Measurements from ENCODE around the gene COMT. TPM values are rescaled to one million over a fixed set of nuclear protein-coding genes. Genes with fewer than 3 reads are reported as not detected.
"Not testable (repeated sequence)": the region's sequence is repeated elsewhere in the genome, so short reads cannot be mapped to it uniquely, and the experiment has no call there.

The COMT gene
- total RNA-seq, 1 donor from 2014 or later: 1.3 TPM

DNA sequence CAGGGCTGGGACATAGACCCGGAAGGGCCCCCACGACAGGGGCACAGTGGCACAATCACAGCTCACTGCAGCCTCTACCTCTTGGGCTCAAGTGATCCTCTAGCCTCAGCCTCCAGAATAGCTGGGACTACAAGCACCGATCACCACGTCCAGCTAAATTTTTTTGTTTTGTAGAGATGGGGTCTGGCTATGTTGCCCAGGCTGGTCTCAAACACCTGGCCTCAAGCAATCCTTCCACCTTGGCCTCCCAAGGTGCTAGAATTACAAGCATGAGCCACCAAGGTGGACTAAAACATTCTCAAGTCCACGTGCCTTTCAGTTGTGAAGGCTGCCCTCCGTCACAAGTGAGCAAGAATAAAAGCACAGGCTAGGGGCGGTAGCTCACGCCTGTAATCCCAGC, 10.1 kb upstream of the COMT start:
- H3K79me2 ChIP-seq (ENCODE audit: low read depth): no peaks in the 10 kb centered on the region
- peaks cover 2% of the 10 kb centered on the region for H3K27me3 Mint-ChIP-seq (ENCODE audit: insufficient read depth, low read depth)
- peaks cover 14% of the 10 kb centered on the region for H3K9me3 Mint-ChIP-seq
- no peak overlapping the region for H3K9ac ChIP-seq
- H3K36me3 ChIP-seq: no peaks in the 10 kb centered on the region
- H3K27me3 ChIP-seq: no peaks in the 10 kb centered on the region
- no peak overlapping the region for H3K4me3 ChIP-seq
- H3K4me1 ChIP-seq: no peaks in the 10 kb centered on the region
- no peaks in the 10 kb centered on the region for H3K9me3 ChIP-seq (ENCODE audit: low read depth)
- no peaks in the 10 kb centered on the region for H3K36me3 Mint-ChIP-seq
- H3K4me1 Mint-ChIP-seq: no peaks in the 10 kb centered on the region
- no peak overlapping the region for H3K27ac Mint-ChIP-seq
- H3F3A ChIP-seq (ENCODE audit: low read depth): no peaks in the 10 kb centered on the region
- DNase-seq (ENCODE audit: low spot score): no peak
- H4K20me1 ChIP-seq (ENCODE audit: low read depth): no peaks in the 10 kb centered on the region
- TF ChIP-seq EZH2 (IDR thresholded peaks at IDR 0.05) (no peak), EZH2phosphoT487 (IDR thresholded peaks at IDR 0.05) (no peak)
- TF ChIP-seq, protein P1, sequence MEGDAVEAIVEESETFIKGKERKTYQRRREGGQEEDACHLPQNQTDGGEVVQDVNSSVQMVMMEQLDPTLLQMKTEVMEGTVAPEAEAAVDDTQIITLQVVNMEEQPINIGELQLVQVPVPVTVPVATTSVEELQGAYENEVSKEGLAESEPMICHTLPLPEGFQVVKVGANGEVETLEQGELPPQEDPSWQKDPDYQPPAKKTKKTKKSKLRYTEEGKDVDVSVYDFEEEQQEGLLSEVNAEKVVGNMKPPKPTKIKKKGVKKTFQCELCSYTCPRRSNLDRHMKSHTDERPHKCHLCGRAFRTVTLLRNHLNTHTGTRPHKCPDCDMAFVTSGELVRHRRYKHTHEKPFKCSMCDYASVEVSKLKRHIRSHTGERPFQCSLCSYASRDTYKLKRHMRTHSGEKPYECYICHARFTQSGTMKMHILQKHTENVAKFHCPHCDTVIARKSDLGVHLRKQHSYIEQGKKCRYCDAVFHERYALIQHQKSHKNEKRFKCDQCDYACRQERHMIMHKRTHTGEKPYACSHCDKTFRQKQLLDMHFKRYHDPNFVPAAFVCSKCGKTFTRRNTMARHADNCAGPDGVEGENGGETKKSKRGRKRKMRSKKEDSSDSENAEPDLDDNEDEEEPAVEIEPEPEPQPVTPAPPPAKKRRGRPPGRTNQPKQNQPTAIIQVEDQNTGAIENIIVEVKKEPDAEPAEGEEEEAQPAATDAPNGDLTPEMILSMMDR (IDR thresholded peaks at IDR 0.05): no peak
- no peak overlapping the region for H3K27ac ChIP-seq
- H3K4me3 Mint-ChIP-seq: no peak overlapping the region
- H2AFZ ChIP-seq (replicated peaks): no peak overlapping the region
- H3K4me2 ChIP-seq: no peak overlapping the region

DNA sequence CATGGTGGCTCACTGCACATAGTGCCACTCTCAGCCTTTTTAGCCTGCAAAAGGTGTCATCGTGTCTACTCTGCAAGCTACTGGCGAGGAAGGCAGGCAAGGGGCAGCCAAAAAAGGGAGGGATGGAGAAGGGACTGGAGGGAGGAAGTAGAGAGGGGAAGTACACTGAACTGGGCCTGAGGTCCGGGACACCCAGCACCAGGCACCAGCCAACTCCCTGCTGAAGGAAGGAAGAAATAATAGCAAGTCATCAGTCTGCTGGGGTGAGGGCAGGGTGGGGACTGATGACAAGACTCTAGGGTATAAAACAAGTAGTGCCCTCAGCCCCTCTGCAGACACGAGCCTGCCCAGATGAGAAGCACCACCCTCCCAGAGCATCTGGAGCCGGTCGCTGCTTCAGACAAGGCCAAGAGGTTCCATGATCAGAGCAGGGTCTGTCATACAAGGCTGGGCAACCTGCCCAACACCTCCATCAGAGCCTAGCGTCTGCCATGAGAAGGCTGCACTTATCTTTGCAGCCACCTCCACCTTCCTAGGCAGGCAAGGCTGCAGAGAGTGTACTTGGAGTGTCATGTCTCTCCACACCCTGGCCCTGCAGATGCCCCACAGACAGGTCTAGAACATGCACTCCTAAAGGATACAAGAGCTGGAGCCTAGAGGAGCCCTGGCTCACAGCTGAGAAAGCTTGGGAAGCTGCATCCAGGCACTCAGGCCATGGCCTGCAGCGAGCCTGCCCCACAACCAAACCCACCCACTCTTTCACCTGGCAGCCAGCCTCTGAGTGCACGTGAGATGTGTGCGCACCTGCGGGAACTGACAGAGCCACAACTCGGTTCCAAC, 9.0 kb upstream of the COMT start:
- peaks cover 2% of the 10 kb centered on the region for H3K27me3 Mint-ChIP-seq (ENCODE audit: insufficient read depth, low read depth)
- no peaks in the 10 kb centered on the region for H3K27me3 ChIP-seq
- H3K27ac ChIP-seq: no peak overlapping the region
- no peaks in the 10 kb centered on the region for H3K79me2 ChIP-seq (ENCODE audit: low read depth)
- H3K4me3 ChIP-seq: no peak overlapping the region
- H2AFZ ChIP-seq (replicated peaks): no peak overlapping the region
- TF ChIP-seq, protein P1 (IDR thresholded peaks at IDR 0.05): no peak
- TF ChIP-seq EZH2 (IDR thresholded peaks at IDR 0.05) (no peak), EZH2phosphoT487 (IDR thresholded peaks at IDR 0.05) (no peak)
- H3K4me1 Mint-ChIP-seq: no peaks in the 10 kb centered on the region
- no peaks in the 10 kb centered on the region for H3K9me3 ChIP-seq (ENCODE audit: low read depth)
- no peak overlapping the region for H3K27ac Mint-ChIP-seq
- H3K9me3 Mint-ChIP-seq: peaks cover 19% of the 10 kb centered on the region
- no peak overlapping the region for H3K4me2 ChIP-seq
- no peak for DNase-seq (ENCODE audit: low spot score)
- H3K4me1 ChIP-seq: no peaks in the 10 kb centered on the region
- no peak overlapping the region for H3K9ac ChIP-seq
- no peaks in the 10 kb centered on the region for H4K20me1 ChIP-seq (ENCODE audit: low read depth)
- H3K36me3 ChIP-seq: no peaks in the 10 kb centered on the region
- no peaks in the 10 kb centered on the region for H3K36me3 Mint-ChIP-seq
- H3F3A ChIP-seq (ENCODE audit: low read depth): no peaks in the 10 kb centered on the region
- no peak overlapping the region for H3K4me3 Mint-ChIP-seq

DNA sequence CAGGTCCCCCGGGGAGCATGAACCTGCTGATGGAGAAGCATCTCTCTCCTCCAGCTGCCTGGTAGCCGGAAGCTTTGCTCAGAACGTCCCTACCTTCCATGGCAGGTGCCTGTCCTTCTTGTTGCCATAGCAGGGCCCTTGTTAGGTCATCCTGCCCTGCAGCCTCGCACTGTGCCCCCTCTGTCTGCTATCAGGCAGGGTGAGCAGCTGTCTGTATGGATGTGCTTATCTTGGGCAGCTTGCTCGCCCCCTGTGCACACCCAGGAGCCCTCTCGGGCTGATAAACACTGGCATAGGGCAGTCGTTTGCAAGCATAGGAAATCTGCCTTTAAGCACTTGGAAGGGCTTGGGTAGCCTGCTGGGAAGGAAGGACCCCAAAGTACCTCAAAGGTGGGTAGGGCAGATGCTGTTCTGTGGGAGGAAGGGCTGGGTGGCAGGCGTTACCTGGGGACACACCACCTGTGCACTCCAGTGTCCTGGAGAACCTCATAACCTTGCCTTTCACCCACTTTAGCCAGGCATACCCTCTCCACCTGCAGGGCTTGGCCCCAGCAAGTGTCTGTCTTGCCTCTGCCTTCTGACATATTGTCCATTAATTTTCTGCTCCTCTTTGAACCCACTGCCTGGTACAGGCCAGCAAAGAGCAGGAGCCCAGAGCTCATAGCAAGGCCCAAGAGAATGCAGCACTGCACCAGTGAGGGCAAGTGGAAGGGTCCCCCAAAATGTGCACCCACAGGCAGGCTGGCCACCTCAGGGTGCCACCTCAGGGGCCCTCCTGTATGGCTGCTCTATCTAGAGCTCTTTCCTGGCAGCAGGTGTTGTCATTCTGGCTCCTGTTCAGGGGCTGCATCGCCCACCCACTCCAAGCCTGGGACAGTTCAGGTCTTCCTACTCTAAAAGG, 8.0 kb upstream of the COMT start:
- Mint-ChIP-seq H3K27ac (no peak overlapping the region), H3K36me3 (no peaks in the 10 kb centered on the region), H3K4me1 (no peaks in the 10 kb centered on the region), H3K27me3 (ENCODE audit: insufficient read depth, low read depth) (peaks cover 4% of the 10 kb centered on the region), H3K4me3 (no peak overlapping the region), H3K9me3 (peaks cover 19% of the 10 kb centered on the region)
- H3K4me3 ChIP-seq: no peak overlapping the region
- H4K20me1 ChIP-seq (ENCODE audit: low read depth): no peaks in the 10 kb centered on the region
- no peaks in the 10 kb centered on the region for H3F3A ChIP-seq (ENCODE audit: low read depth)
- no peaks in the 10 kb centered on the region for H3K27me3 ChIP-seq
- no peaks in the 10 kb centered on the region for H3K36me3 ChIP-seq
- no peak overlapping the region for H2AFZ ChIP-seq (replicated peaks)
- H3K27ac ChIP-seq: no peak overlapping the region
- no peak overlapping the region for H3K4me2 ChIP-seq
- TF ChIP-seq EZH2phosphoT487 (IDR thresholded peaks at IDR 0.05) (no peak), EZH2 (IDR thresholded peaks at IDR 0.05) (no peak)
- TF ChIP-seq, protein P1 (IDR thresholded peaks at IDR 0.05): no peak
- no peak overlapping the region for H3K9ac ChIP-seq
- no peaks in the 10 kb centered on the region for H3K79me2 ChIP-seq (ENCODE audit: low read depth)
- H3K4me1 ChIP-seq: no peaks in the 10 kb centered on the region
- no peaks in the 10 kb centered on the region for H3K9me3 ChIP-seq (ENCODE audit: low read depth)
- DNase-seq (ENCODE audit: low spot score): no peak

DNA sequence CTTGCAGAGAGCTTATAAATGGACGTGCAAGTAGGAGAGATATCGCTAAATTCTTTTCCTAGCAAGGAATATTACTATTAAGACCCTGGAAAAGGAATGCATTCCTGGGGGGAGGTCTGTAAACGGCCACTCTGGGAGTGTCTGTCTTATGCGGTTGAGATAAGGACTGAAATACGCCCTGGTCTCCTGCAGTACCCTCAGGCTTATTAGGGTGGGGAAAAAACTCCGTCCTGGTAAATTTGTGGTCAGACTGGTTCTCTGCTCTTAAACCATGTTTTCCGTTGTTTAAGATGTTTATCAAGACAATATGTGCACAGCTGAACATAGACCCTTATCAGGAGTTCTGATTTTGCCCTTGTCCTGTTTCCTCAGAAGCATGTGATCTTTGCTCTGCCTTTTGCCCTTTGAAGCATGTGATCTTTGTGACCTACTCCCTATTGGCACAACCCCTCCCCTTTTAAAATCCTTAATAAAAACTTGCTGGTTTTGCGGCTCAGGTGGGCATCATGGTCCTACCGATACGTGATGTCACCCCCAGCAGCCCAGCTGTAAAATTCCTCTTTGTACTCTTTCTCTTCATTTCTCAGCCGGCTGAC, 6.4 kb upstream of the COMT start:
- not testable (repeated sequence) for H3K4me3 Mint-ChIP-seq; H3F3A ChIP-seq (ENCODE audit: low read depth); H3K79me2 ChIP-seq (ENCODE audit: low read depth); H3K27ac Mint-ChIP-seq; H4K20me1 ChIP-seq (ENCODE audit: low read depth); H2AFZ ChIP-seq (replicated peaks); H3K9me3 ChIP-seq (ENCODE audit: low read depth); H3K27ac ChIP-seq; H3K4me3 ChIP-seq; H3K27me3 Mint-ChIP-seq (ENCODE audit: insufficient read depth, low read depth); H3K27me3 ChIP-seq; H3K36me3 Mint-ChIP-seq; H3K4me1 ChIP-seq; H3K36me3 ChIP-seq; H3K4me1 Mint-ChIP-seq; DNase-seq (ENCODE audit: low spot score); H3K4me2 ChIP-seq; H3K9ac ChIP-seq
- H3K9me3 Mint-ChIP-seq: peaks cover 21% of the 10 kb centered on the region
